Parathyroid adenoma (tissue), 2 donors: ENCODE measurements around the gene BMP7.

Experiments used
- H2AFZ ChIP-seq: fragments of 300-600 bp; sonication (generic); one replicate; pipeline ENCODE4 v1.7.0; 2017; ENCODE audit warnings: antibody characterized with exemption, mild to moderate bottlenecking
- H3K27ac ChIP-seq: fragments of 300-600 bp; sonication (generic); one replicate; pipeline ENCODE4 v1.7.0; 2017
- H3K27me3 ChIP-seq: fragments of 300-600 bp; sonication (generic); one replicate; pipeline ENCODE4 v1.7.0; 2017; ENCODE audit warnings: low read length; ENCODE audit not compliant: control insufficient read depth, insufficient read depth
- H3K36me3 ChIP-seq: fragments of 300-600 bp; sonication (generic); one replicate; pipeline ENCODE4 v1.7.0; 2017; ENCODE audit warnings: low read length; ENCODE audit not compliant: control insufficient read depth, insufficient read depth
- H3K4me1 ChIP-seq: fragments of 300-600 bp; sonication (generic); one replicate; pipeline ENCODE4 v1.7.0; 2017; ENCODE audit warnings: control low read depth
- H3K4me2 ChIP-seq: fragments of 300-600 bp; sonication (generic); one replicate; pipeline ENCODE4 v1.7.0; 2017; ENCODE audit warnings: low read length
- H3K4me3 ChIP-seq: fragments of 300-600 bp; sonication (generic); one replicate; pipeline ENCODE4 v1.7.0; 2017; ENCODE audit warnings: low read depth, low read length
- H3K79me2 ChIP-seq: fragments of 300-600 bp; sonication (generic); one replicate; pipeline ENCODE4 v1.7.0; 2017; ENCODE audit warnings: control low read depth
- H3K9ac ChIP-seq: fragments of 300-600 bp; sonication (generic); one replicate; pipeline ENCODE4 v1.7.0; 2017; ENCODE audit warnings: mild to moderate bottlenecking
- H3K9me3 ChIP-seq: fragments of 300-600 bp; sonication (generic); one replicate; pipeline ENCODE4 v1.7.0; 2017; ENCODE audit warnings: low read length; ENCODE audit not compliant: control insufficient read depth
- TF ChIP-seq, protein P1 (sequence below): fragments of 300-600 bp; sonication (generic); IDR thresholded peaks from one replicate; pipeline ENCODE4 v1.7.0; 2017; ENCODE audit warnings: antibody characterized with exemption, mild to moderate bottlenecking
- donor health status: primary hyperparathyroidism.

The BMP7 gene

DNA sequence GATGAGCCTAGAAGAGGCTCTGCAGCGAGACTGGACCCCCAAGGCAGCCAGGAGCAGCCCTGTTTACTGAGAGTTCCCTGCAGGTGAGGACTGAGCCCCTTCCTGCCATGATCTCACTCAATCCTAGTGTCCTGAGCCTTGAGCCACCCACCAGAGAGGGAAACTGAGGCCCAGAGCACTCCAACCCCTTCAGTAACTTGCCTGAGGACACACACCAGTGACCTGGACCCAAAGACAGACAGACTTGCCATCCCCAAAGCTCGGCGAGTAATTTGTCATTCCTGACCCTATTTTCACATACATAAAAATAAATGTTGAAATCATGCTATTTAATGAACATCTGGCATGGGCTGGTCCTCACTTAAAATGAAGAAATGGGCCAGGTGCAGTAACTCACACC, 16.7 kb downstream of the BMP7 start:
- Histone ChIP-seq H3K9ac (no peak overlapping the region), H3K4me2 (no peak overlapping the region), H3K27ac (no peak overlapping the region), H3K79me2 (no peaks in the 10 kb centered on the region), H3K36me3 (no peaks in the 10 kb centered on the region), H3K4me1 (no peaks in the 10 kb centered on the region), H3K4me3 (no peak overlapping the region), H2AFZ (no peak overlapping the region), H3K9me3 (no peaks in the 10 kb centered on the region), H3K27me3 (no peaks in the 10 kb centered on the region)
- TF ChIP-seq, protein P1, sequence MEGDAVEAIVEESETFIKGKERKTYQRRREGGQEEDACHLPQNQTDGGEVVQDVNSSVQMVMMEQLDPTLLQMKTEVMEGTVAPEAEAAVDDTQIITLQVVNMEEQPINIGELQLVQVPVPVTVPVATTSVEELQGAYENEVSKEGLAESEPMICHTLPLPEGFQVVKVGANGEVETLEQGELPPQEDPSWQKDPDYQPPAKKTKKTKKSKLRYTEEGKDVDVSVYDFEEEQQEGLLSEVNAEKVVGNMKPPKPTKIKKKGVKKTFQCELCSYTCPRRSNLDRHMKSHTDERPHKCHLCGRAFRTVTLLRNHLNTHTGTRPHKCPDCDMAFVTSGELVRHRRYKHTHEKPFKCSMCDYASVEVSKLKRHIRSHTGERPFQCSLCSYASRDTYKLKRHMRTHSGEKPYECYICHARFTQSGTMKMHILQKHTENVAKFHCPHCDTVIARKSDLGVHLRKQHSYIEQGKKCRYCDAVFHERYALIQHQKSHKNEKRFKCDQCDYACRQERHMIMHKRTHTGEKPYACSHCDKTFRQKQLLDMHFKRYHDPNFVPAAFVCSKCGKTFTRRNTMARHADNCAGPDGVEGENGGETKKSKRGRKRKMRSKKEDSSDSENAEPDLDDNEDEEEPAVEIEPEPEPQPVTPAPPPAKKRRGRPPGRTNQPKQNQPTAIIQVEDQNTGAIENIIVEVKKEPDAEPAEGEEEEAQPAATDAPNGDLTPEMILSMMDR: no peak

DNA sequence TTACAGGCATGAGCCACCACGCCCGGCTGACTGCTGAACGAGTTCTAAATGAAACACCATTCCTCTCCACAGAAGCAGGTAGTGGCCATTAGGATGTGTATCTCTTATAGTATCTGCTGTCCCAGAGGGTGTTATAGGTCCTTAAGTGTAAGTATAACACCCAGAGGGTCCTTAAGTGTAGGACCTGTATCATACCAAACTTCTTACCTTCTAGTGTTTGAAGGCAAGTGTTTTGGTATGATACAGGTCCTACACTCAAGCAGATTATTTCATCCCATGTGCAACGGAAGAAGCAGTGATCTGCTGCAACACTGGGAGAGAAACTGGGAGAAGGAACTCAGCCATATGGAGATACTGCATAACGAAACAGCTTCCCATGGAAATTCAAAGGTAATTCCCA, 17.4 kb downstream of the BMP7 start:
- Histone ChIP-seq H3K79me2 (no peaks in the 10 kb centered on the region), H3K27me3 (no peaks in the 10 kb centered on the region), H3K4me3 (no peak overlapping the region), H3K4me1 (no peaks in the 10 kb centered on the region), H2AFZ (no peak overlapping the region), H3K36me3 (no peaks in the 10 kb centered on the region), H3K4me2 (no peak overlapping the region), H3K9ac (no peak overlapping the region), H3K9me3 (no peaks in the 10 kb centered on the region), H3K27ac (no peak overlapping the region)
- TF ChIP-seq, protein P1: no peak

DNA sequence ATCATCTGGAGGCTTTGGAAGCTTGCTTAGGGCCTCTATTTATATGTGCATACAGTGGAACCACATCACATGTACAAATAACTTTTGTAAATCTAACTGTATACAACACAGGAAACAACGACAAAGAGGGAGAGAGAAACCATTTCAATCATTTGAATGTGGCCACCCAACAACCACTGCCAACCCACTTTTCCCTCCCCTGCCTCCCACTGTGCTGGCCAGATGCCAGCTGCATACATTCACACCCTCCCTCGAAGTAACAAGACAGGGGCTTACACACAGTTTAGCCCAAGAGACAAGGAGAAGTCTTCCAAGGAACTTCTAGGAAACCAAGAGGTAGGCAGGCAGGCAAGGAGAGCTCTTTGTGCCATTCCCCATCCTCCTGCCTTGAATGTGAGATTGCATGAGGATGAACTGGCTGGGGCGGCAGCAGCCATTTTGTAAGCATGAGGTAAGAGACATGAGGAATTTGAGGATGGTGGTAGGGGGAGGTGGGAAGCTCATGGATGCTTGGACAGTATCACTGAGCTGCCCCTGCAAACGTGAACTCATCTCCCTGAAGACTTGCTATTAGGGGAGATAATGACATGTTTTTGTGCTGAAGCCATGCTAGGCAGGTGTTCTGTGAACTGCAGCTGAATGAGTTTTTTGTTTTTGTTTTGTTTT, 18.2 kb downstream of the BMP7 start:
- Histone ChIP-seq H3K4me2 (no peak overlapping the region), H3K4me3 (no peak overlapping the region), H3K9me3 (no peaks in the 10 kb centered on the region), H3K79me2 (no peaks in the 10 kb centered on the region), H2AFZ (no peak overlapping the region), H3K36me3 (no peaks in the 10 kb centered on the region), H3K27me3 (no peaks in the 10 kb centered on the region), H3K27ac (no peak overlapping the region), H3K9ac (no peak overlapping the region), H3K4me1 (no peaks in the 10 kb centered on the region)
- TF ChIP-seq, protein P1: no peak

DNA sequence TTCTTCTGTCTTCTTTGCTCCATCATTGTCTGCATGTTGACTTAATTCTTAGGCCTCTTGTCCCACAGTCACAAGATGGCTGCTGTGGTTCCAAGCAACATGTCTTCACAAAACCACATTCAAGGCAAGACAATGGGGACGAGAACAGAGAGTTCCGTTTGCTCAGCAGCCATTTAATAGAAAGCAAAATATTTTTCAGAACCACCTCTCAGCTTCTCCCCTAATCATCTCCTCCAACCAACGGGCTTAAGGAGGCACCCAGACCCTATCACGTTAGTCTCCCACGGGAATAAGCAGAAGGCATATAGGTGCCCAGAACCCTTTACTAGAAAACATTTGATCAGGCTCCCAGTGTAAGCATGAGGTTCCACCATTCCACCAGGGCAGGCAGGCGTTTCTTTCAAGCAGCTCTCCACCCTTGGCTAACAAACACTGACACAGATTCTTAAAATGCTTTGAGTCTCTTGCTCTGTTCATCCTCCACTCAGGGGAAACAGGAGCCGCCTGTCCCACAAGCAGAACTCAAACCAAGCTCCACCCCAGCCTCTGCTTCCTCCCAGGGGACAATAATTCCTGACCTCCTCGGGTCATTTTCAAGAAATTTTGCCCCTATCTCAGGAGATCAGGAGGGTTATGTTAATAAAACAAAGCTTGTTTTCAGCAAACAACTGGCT, 19.0 kb downstream of the BMP7 start:
- Histone ChIP-seq H3K36me3 (no peaks in the 10 kb centered on the region), H3K79me2 (no peaks in the 10 kb centered on the region), H3K4me1 (no peaks in the 10 kb centered on the region), H2AFZ (no peak overlapping the region), H3K9me3 (no peaks in the 10 kb centered on the region), H3K27ac (no peak overlapping the region), H3K27me3 (no peaks in the 10 kb centered on the region), H3K4me2 (no peak overlapping the region), H3K4me3 (no peak overlapping the region), H3K9ac (no peak overlapping the region)
- TF ChIP-seq, protein P1: no peak

DNA sequence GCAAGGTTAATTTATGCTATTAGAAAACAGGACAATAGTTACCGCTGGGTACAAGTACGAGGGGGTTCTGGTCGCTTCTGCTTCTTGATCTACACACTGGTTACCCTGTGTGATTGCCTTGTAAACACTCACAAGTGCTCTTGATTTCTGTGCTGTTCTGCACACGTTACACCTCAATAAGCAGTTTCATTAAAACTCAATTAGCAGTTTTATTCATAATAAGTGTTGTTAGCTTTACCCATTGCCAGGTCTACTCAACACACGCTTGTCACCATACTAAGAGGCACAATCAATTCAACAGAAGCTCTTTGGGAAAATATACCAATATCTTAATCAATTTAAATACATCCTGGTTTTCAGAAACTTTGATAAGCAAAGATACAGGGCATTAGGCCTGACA, 20.4 kb downstream of the BMP7 start:
- TF ChIP-seq, protein P1: no peak

More for the DNA sequence above, 20.4 kb downstream of the BMP7 start:
- no peak overlapping the region for H3K4me3 ChIP-seq
- no peaks in the 10 kb centered on the region for H3K4me1 ChIP-seq
- H3K4me2 ChIP-seq: no peak overlapping the region
- no peaks in the 10 kb centered on the region for H3K79me2 ChIP-seq
- no peak overlapping the region for H2AFZ ChIP-seq
- H3K27me3 ChIP-seq: no peaks in the 10 kb centered on the region
- H3K9me3 ChIP-seq: no peaks in the 10 kb centered on the region
- no peak overlapping the region for H3K9ac ChIP-seq
- no peaks in the 10 kb centered on the region for H3K36me3 ChIP-seq
- no peak overlapping the region for H3K27ac ChIP-seq
